OCI-LY1 (cell line): Measurements from ENCODE around the gene FAM151A.

ENCODE experiments used
- CTCF ChIP-seq: fragments of 200-600 bp; sonication (generic), shearing (Covaris generic); IDR thresholded peaks from 2 replicates; pipeline ENCODE4 v1.5.1; 2017; ENCODE audit warnings: mild to moderate bottlenecking, antibody characterized with exemption, low read length, moderate library complexity, mixed read lengths
- EZH2 ChIP-seq: fragments of 200-600 bp; sonication (generic), shearing (Covaris generic); IDR thresholded peaks from 2 replicates; pipeline ENCODE4 v1.8.0; 2017; ENCODE audit warnings: borderline replicate concordance, mixed run types, mild to moderate bottlenecking, antibody characterized with exemption, low read length, moderate library complexity, mixed read lengths

GRCh38 chr1:54579337-54579781 is 44.0 kb downstream of the FAM151A start:
- TF ChIP-seq EZH2 (no peak), CTCF (no peak)
